Measurements from ENCODE around the gene HSPA14.

- TF ChIP-seq POLR2A (IDR thresholded peaks at IDR 0.05): no peak
- TF ChIP-seq CTCF (IDR thresholded peaks at IDR 0.05): no peak
- TF ChIP-seq EP300 (IDR thresholded peaks at IDR 0.05): no peak
Observed at GRCh38 chr10:14880229-14880628, 42.1 kb downstream of the HSPA14 start.

Measured in upper lobe of left lung (tissue), 4 donors.